SH-SY5Y (cell line): ENCODE results near the gene MAP4K1.

Source experiments
- GATA2 ChIP-seq: IDR thresholded peaks from 2 replicates; pipeline ENCODE4 v1.6.1; 2011; ENCODE audit warnings: mild to moderate bottlenecking, low read depth, low read length
- GATA3 ChIP-seq: IDR thresholded peaks from 2 replicates; pipeline ENCODE4 v1.6.1; 2011; ENCODE audit warnings: low read depth, mild to moderate bottlenecking, low read length, moderate library complexity

GRCh38 chr19:38649305-38650171, 31.8 kb upstream of the MAP4K1 start:
- TF ChIP-seq GATA3 = no peak
- no peak for TF ChIP-seq GATA2
